Activated CD8-positive, alpha-beta memory T cell treated with anti-CD3 and anti-CD28 coated beads, Interleukin-2, amount 10 ng/mL, durations not matched to agents 7 days and 5 days (primary cell): Measurements from ENCODE around the gene BACH2. TPM values are rescaled to one million over a fixed set of nuclear protein-coding genes. Genes with fewer than 3 reads are reported as not detected.
A peak's percentile ranks its signal among the peaks of the same experiment; 100 is the strongest.

Experiments used
- ATAC-seq: fragments of 150-1000 bp; cut with Tn5 transposase; one replicate; pipeline ENCODE4 v1.10.0; 2021; ENCODE audit warnings: moderate library complexity
- CTCF ChIA-PET: fragments of 350-600 bp; sonication (Branson Sonifier 250); formaldehyde crosslinking; loops from one replicate; lab custom pipeline; 2021; ENCODE audit warnings: antibody characterized with exemption; lab: Charles Lee
- DNase-seq: peaks from one replicate; pipeline ENCODE4 v3.0.0-alpha.2; 2020
- H3K27ac Mint-ChIP-seq: one replicate; pipeline ENCODE4 v1.8.0; 2021; ENCODE audit warnings: mild to moderate bottlenecking, mixed read lengths
- H3K27me3 Mint-ChIP-seq: one replicate; pipeline ENCODE4 v1.8.0; 2021; ENCODE audit warnings: mixed read lengths
- H3K36me3 Mint-ChIP-seq: one replicate; pipeline ENCODE4 v1.8.0; 2021; ENCODE audit warnings: mild to moderate bottlenecking, mixed read lengths
- H3K4me1 Mint-ChIP-seq: one replicate; pipeline ENCODE4 v1.8.0; 2021; ENCODE audit warnings: mixed read lengths
- H3K4me3 Mint-ChIP-seq: one replicate; pipeline ENCODE4 v1.8.0; 2021; ENCODE audit warnings: mild to moderate bottlenecking, moderate library complexity, mixed read lengths
- H3K9me3 Mint-ChIP-seq: one replicate; pipeline ENCODE4 v1.8.0; 2022; ENCODE audit warnings: low read depth, mixed read lengths
- total RNA-seq, 2 experiments: library from RNA; stranded (reverse); gene quantifications; one replicate each; pipeline ENCODE4 v1.2.3, GENCODE V29; 2021

BACH2 gene
- total RNA-seq, 2 experiments from 2014 or later = 21.5 to 22.6 TPM

- Mint-ChIP-seq H3K27ac (no peak overlapping the region), H3K9me3 (peaks cover under 1% of the 10 kb centered on the region), H3K36me3 (peaks cover 26% of the 10 kb centered on the region), H3K27me3 (no peaks in the 10 kb centered on the region), H3K4me3 (no peak overlapping the region), H3K4me1 (peaks cover 20% of the 10 kb centered on the region)
- DNase-seq (no peak), ATAC-seq (no peak)
- CTCF ChIA-PET = interaction anchor here (0.9 to 1.8 kb wide), 2 partner anchors 11 to 31 kb away, joined by 3 to 7 read pairs; no protein-coding TSS in a partner anchor
Measured at GRCh38 chr6:90204327-90205056, 92.2 kb downstream of the BACH2 start.

- H3K4me3 Mint-ChIP-seq = no peak overlapping the region
- H3K36me3 Mint-ChIP-seq = peaks cover 32% of the 10 kb centered on the region
- peaks cover 20% of the 10 kb centered on the region for H3K4me1 Mint-ChIP-seq
- H3K27ac Mint-ChIP-seq = no peak overlapping the region
- no peaks in the 10 kb centered on the region for H3K27me3 Mint-ChIP-seq
- no peak for ATAC-seq
- no peak for DNase-seq
- peaks cover 6% of the 10 kb centered on the region for H3K9me3 Mint-ChIP-seq
- CTCF ChIA-PET = interaction anchor here (0.7 to 1.8 kb wide), 4 partner anchors 11 to 70 kb away, joined by 3 to 7 read pairs (median 3); no protein-coding TSS in a partner anchor
Measured at GRCh38 chr6:90203672-90204071, 93.0 kb downstream of the BACH2 start.

DNA sequence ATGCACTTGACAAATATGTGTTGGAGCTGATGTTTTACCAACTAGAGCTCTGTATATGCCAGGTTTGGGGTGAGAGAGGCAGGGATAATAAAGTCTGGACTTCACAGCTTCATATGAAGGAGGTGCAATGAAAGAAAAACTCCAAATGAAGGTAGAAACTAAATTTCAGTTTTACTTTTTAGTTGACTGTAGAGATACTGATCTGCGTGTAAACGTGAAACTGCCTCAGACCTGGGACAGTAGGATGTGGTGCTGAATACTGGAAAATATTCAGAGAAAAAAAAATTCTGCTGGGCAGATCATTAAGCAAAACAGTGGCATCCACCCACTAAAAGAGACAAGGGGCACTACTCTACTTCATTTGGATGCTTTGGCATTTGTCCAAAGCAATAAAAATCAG lies 94.5 kb downstream of the BACH2 start:
- DNase-seq (no peak), ATAC-seq (peak; percentile 87)
- Mint-ChIP-seq H3K9me3 (peaks cover 18% of the 10 kb centered on the region), H3K4me3 (peak overlapping the region; percentile 14), H3K36me3 (peaks cover 43% of the 10 kb centered on the region), H3K27me3 (no peaks in the 10 kb centered on the region), H3K4me1 (peaks cover 17% of the 10 kb centered on the region), H3K27ac (peak overlapping the region; percentile 60)
- CTCF ChIA-PET = interaction anchor here (0.7 to 1.7 kb wide), 9 partner anchors 10 to 277 kb away, joined by 3 to 7 read pairs (median 3); no protein-coding TSS in a partner anchor

DNA sequence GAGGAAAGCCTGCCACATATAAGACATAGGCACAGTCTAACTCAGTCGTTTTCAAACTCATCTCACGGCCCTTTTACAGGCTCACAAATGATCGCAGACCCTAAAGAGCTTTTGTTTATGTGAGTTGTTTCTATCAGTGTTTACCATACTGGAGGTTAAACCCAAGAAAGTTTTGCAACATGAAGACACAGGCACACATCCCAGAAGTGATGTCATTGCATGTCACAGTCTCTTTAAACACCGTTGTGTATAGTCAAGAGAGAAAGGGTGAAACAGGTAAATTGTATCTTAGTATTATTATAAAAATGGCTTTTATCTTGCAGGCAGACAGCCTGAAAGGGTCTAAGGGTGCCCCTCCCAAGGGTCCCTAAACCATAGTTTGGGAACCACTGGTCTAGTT lies 96.7 kb downstream of the BACH2 start:
- ATAC-seq = no peak

DNA sequence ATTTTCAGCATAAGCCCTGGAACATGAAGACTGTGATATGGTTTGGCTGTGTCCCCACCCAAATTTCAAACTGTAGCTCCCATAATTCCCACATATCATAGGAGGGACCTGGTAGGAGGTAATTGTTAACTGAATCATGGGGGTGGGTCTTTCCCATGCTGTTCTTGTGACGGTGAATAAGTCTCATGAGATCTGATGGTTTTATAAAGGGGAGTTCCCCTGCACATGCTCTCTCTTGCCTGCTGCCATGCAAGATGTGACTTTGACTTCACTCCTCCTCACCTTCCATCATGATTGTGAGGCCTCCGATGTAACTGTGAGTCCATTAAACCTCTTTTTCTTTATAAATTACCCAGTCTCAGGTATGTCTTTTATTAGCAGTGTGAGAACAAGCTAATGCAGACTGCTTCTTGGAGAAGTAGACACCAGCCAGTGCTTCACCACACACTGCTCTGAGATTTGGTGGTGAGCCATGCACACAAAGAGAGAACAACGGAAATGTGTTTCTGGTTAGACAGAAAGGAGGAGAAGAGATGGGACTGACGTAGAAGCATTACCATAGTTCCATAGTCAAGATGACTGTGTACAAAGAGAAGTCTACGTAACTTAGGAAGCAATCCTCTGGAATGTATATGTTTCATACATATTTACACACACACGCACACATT lies 97.8 kb downstream of the BACH2 start:
- H3K9me3 Mint-ChIP-seq = peaks cover 18% of the 10 kb centered on the region
- DNase-seq (no peak), ATAC-seq (no peak)
- H3K4me3 Mint-ChIP-seq = no peak overlapping the region
- peaks cover 23% of the 10 kb centered on the region for H3K4me1 Mint-ChIP-seq
- CTCF ChIA-PET = interaction anchor here (1.1 to 1.4 kb wide), 2 partner anchors 14 to 16 kb away, joined by 3 read pairs; no protein-coding TSS in a partner anchor
- H3K27ac Mint-ChIP-seq = no peak overlapping the region
- H3K27me3 Mint-ChIP-seq = peaks cover 6% of the 10 kb centered on the region
- H3K36me3 Mint-ChIP-seq = peaks cover 36% of the 10 kb centered on the region

More for the DNA sequence above, 96.7 kb downstream of the BACH2 start:
- CTCF ChIA-PET = interaction anchor here (1.4 kb wide), 1 partner anchor 15 kb away, joined by 3 read pairs; no protein-coding TSS in a partner anchor
- Mint-ChIP-seq H3K27ac (no peak overlapping the region), H3K36me3 (peaks cover 36% of the 10 kb centered on the region), H3K9me3 (peaks cover 18% of the 10 kb centered on the region), H3K27me3 (peaks cover 3% of the 10 kb centered on the region), H3K4me3 (no peak overlapping the region), H3K4me1 (peaks cover 21% of the 10 kb centered on the region)
- DNase-seq = no peak

DNA sequence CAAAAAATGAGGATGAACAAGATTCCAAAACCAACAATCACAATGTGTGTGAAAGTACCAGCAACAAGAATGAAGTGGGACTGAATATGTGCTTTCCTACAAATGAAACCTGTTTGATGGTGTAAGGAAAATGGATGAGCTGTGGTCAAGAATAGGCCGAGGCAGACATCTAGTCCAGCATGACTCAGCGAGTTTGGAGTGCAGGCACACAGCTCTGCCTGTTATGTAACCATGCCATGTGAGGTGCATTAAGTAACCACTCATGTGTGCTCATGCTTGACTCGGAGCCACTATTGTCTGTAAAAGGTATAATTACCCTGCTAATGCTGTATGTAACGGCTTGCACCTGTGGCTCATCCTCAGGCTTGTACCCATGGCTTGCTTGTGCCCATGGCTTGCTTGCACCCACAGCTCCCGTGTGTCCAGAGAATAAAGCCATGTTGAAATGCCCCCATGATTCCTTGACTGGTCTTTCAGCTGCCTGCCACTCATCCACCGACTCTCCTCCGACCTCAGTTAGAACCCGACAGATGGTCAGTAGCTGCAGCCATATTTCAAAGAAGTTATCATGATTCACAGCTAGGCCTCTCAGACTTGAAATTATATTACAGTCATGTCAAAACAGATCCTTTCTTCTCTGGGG lies 98.7 kb downstream of the BACH2 start:
- H3K27ac Mint-ChIP-seq = no peak overlapping the region
- peaks cover 10% of the 10 kb centered on the region for H3K27me3 Mint-ChIP-seq
- H3K4me3 Mint-ChIP-seq = no peak overlapping the region
- CTCF ChIA-PET = interaction anchor here (1.1 to 2.0 kb wide), 2 partner anchors 10 to 17 kb away, joined by 3 to 5 read pairs; no protein-coding TSS in a partner anchor
- peaks cover 34% of the 10 kb centered on the region for H3K36me3 Mint-ChIP-seq
- peaks cover 18% of the 10 kb centered on the region for H3K9me3 Mint-ChIP-seq
- H3K4me1 Mint-ChIP-seq = peaks cover 25% of the 10 kb centered on the region
- DNase-seq = no peak
- ATAC-seq = no peak

DNA sequence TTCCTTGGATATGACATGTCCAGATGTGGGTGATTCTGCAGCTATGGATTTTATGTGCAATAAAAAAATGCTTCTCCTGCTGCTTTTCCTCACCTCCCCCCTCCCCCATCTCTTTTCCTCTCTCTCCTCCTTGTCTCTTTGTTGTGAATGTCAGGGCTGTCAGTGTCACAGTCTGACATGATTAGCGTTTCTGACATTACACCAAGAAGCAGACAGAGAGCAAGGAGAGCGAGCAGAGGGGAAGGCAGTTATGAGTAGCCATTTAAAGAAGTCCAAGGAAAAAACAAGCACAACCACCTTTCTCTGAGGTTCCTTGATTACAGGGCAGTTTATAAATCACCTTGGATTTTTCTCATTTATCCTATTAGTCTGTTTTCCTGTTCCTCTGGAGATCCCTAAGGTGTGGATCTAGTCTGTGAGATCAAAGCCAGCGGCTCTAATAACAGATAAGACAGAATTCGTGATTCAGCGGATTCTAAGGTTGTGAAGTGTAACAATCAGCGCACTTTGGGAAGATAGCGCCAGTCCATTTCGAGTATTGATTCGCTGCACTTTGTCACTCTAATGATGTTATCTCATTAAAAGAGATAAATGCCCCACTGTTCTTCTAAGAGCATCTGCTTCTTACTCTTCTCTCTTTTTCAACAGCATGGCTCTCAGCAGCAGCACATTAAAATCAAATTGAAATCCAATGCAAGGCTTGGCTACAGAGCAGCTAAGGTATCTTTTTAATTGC lies 101.4 kb downstream of the BACH2 start:
- H3K27ac Mint-ChIP-seq = no peak overlapping the region
- H3K4me1 Mint-ChIP-seq = peaks cover 32% of the 10 kb centered on the region
- no peak for DNase-seq
- no peak overlapping the region for H3K4me3 Mint-ChIP-seq
- CTCF ChIA-PET = interaction anchor here (1.4 kb wide), 1 partner anchor 255 kb away, joined by 4 read pairs; no protein-coding TSS in a partner anchor
- peaks cover 10% of the 10 kb centered on the region for H3K27me3 Mint-ChIP-seq
- no peak for ATAC-seq
- H3K36me3 Mint-ChIP-seq = peaks cover 33% of the 10 kb centered on the region
- peaks cover 18% of the 10 kb centered on the region for H3K9me3 Mint-ChIP-seq

- H3K4me1 Mint-ChIP-seq = peaks cover 38% of the 10 kb centered on the region
- CTCF ChIA-PET = interaction anchor here (0.8 to 1.4 kb wide), 2 partner anchors 16 to 254 kb away, joined by 3 to 4 read pairs; no protein-coding TSS in a partner anchor
- H3K4me3 Mint-ChIP-seq = no peak overlapping the region
- peaks cover 16% of the 10 kb centered on the region for H3K9me3 Mint-ChIP-seq
- peaks cover 10% of the 10 kb centered on the region for H3K27me3 Mint-ChIP-seq
- ATAC-seq (no peak), DNase-seq (no peak)
- H3K27ac Mint-ChIP-seq = peak overlapping the region; percentile 13
- H3K36me3 Mint-ChIP-seq = peaks cover 30% of the 10 kb centered on the region
Measured at GRCh38 chr6:90194371-90194841, 102.2 kb downstream of the BACH2 start.

GRCh38 chr6:90193359-90193758 lies 103.3 kb downstream of the BACH2 start:
- Mint-ChIP-seq H3K36me3 (peaks cover 22% of the 10 kb centered on the region), H3K27me3 (peaks cover 10% of the 10 kb centered on the region), H3K27ac (no peak overlapping the region), H3K9me3 (peaks cover 10% of the 10 kb centered on the region), H3K4me1 (peaks cover 41% of the 10 kb centered on the region), H3K4me3 (no peak overlapping the region)
- CTCF ChIA-PET = interaction anchor here (0.6 kb wide), 1 partner anchor 10 kb away, joined by 3 read pairs; no protein-coding TSS in a partner anchor
- DNase-seq (no peak), ATAC-seq (no peak)

DNA sequence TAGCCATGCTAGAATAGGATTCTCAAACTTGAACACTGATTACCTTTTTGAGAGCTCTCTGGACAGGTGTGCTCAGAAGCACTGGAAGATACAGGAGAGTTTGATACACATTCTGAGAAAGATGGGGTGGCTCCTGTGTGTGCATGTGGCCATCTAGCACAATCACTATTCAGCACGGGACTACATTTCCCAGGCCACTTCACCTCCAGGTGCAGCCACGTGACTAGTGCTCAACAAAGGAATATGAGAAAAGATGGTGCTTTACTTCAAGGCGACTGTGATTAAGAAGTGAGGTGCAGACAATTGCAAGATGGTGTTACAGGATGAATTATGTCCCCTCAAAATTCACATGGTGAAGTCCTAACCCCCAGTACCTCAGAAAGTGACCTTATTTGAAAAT lies 103.8 kb downstream of the BACH2 start:
- peaks cover 44% of the 10 kb centered on the region for H3K4me1 Mint-ChIP-seq
- CTCF ChIA-PET = interaction anchor here (0.6 to 1.3 kb wide), 2 partner anchors 11 to 81 kb away, joined by 3 read pairs; no protein-coding TSS in a partner anchor
- no peak for DNase-seq
- H3K27me3 Mint-ChIP-seq = peaks cover 10% of the 10 kb centered on the region
- H3K9me3 Mint-ChIP-seq = peaks cover 5% of the 10 kb centered on the region
- H3K27ac Mint-ChIP-seq = no peak overlapping the region
- H3K36me3 Mint-ChIP-seq = peaks cover 17% of the 10 kb centered on the region
- H3K4me3 Mint-ChIP-seq = no peak overlapping the region
- ATAC-seq = no peak

- no peak for DNase-seq
- H3K27me3 Mint-ChIP-seq = peaks cover 10% of the 10 kb centered on the region
Measured at GRCh38 chr6:90190752-90191395, 105.8 kb downstream of the BACH2 start.

GRCh38 chr6:90190131-90190530 lies 106.5 kb downstream of the BACH2 start:
- H3K9me3 Mint-ChIP-seq = no peaks in the 10 kb centered on the region
- H3K4me1 Mint-ChIP-seq = peaks cover 56% of the 10 kb centered on the region
- H3K4me3 Mint-ChIP-seq = no peak overlapping the region
- H3K27ac Mint-ChIP-seq = no peak overlapping the region
- CTCF ChIA-PET = interaction anchor here (1.7 kb wide), 1 partner anchor 289 kb away, joined by 3 read pairs; no protein-coding TSS in a partner anchor
- DNase-seq (no peak), ATAC-seq (no peak)
- H3K27me3 Mint-ChIP-seq = peaks cover 7% of the 10 kb centered on the region
- peaks cover 5% of the 10 kb centered on the region for H3K36me3 Mint-ChIP-seq

More at GRCh38 chr6:90190752-90191395, 105.8 kb downstream of the BACH2 start:
- CTCF ChIA-PET = interaction anchor here (1.7 kb wide), 1 partner anchor 288 kb away, joined by 3 read pairs; no protein-coding TSS in a partner anchor
- ATAC-seq = peak; percentile 36
- peak overlapping the region; percentile 8 for H3K4me3 Mint-ChIP-seq
- peak overlapping the region; percentile 20 for H3K27ac Mint-ChIP-seq
- H3K36me3 Mint-ChIP-seq = peaks cover 8% of the 10 kb centered on the region
- peaks cover 59% of the 10 kb centered on the region for H3K4me1 Mint-ChIP-seq
- no peaks in the 10 kb centered on the region for H3K9me3 Mint-ChIP-seq
